RWPE1 (cell line): Measurements from ENCODE around the gene FUT7.
A peak's percentile ranks its signal among the peaks of the same experiment; 100 is the strongest.

ENCODE experiments used
- CTCF ChIA-PET: fragments of 350-600 bp; sonication (Branson Sonifier 250); formaldehyde crosslinking; extraction: SDS; loops from one replicate; lab custom pipeline; 2021; lab: Yijun Ruan, JAX
- POLR2A ChIA-PET: fragments of 400-600 bp; formaldehyde crosslinking; extraction: SDS; loops from one replicate; lab custom pipeline; 2020; ENCODE audit warnings: antibody characterized with exemption; ENCODE audit not compliant: low non-redundant PET; lab: Yijun Ruan, JAX
- DNase-seq: peaks from one replicate; pipeline ENCODE4 v3.0.0; 2012; ENCODE audit warnings: low spot score
- H3K27ac ChIP-seq: fragments of 450-650 bp; 2 replicates; pipeline ENCODE4 v1.5.1; 2017
- TF ChIP-seq, protein P1 (sequence below): fragments of 450-650 bp; conservative IDR thresholded peaks from 2 replicates; pipeline ENCODE4 v1.5.1; 2017; ENCODE audit warnings: low read depth, mild to moderate bottlenecking

FUT7 gene

DNA sequence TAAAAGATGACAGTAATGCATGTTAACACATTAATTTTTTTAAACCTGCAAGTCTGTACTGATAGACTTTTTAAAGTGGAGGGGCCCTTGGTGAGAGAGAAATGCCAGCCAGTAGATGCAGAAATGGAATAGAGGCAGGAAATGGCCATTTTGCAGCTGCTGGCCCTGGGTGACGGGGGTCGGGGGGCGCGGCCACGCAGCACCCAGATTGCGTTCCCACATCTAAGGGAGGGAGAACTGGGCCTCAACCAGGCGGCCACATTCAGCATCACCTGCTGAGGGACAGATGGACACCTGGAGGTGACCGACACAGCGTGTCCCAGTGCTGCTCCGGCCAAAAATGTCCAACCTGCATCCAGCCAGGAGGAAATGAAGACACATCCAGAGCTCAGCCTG lies 29.2 kb downstream of the FUT7 start:
- ChIA-PET CTCF (interaction anchor here (1.7 to 3.0 kb wide), 2 partner anchors 27 to 33 kb away, joined by 7 to 16 read pairs; no protein-coding TSS in a partner anchor), POLR2A (no interaction called here)
- H3K27ac ChIP-seq = peak overlapping the region; percentile 10
- TF ChIP-seq, protein P1, sequence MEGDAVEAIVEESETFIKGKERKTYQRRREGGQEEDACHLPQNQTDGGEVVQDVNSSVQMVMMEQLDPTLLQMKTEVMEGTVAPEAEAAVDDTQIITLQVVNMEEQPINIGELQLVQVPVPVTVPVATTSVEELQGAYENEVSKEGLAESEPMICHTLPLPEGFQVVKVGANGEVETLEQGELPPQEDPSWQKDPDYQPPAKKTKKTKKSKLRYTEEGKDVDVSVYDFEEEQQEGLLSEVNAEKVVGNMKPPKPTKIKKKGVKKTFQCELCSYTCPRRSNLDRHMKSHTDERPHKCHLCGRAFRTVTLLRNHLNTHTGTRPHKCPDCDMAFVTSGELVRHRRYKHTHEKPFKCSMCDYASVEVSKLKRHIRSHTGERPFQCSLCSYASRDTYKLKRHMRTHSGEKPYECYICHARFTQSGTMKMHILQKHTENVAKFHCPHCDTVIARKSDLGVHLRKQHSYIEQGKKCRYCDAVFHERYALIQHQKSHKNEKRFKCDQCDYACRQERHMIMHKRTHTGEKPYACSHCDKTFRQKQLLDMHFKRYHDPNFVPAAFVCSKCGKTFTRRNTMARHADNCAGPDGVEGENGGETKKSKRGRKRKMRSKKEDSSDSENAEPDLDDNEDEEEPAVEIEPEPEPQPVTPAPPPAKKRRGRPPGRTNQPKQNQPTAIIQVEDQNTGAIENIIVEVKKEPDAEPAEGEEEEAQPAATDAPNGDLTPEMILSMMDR = no peak
- no peak for DNase-seq

DNA sequence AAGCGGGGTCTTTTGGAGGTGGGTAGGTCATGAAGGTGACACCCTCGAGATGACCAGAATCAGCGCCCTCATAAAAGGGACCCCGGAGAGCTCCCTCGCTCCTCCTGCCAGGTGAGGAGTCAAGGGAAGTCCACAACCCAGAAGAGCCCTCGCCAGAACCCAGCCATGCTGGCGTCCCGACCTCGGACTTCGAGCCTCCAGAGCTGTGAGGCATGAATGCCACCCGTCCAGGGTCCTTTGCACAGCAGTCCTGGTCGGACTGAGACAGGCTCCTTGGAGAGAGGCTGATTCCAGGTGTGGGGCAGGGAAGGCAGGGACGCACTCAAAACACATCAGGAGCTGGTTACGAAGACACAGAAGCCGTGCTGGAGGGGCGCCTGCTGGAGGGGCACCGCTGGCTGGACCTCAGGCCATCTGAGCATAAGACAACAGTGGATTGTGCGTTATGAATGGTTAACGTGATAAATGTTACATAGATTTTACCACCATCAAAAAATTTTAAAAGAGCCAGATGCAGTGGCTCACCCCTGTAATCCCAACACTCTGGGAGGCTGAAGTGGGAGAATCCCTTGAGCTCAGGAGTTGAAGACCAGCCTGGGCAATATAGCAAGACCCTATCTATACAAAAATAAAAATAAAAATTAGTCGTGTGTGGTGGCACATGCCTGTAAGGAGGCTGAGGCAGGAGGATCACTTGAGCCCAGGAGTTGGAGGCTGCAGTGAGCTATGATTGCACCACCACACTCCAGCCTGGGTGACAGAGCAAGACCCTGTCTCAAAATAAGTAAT lies 29.8 kb downstream of the FUT7 start:
- ChIA-PET POLR2A (no interaction called here), CTCF (interaction anchor here (0.7 to 3.0 kb wide), 3 partner anchors 27 to 44 kb away, joined by 4 to 16 read pairs (median 7); partner anchors contain the start of gene NPDC1)
- DNase-seq = no peak
- TF ChIP-seq, protein P1 = no peak
- H3K27ac ChIP-seq = peak overlapping the region; percentile 10; the same call in 1 of the 2 replicates

DNA sequence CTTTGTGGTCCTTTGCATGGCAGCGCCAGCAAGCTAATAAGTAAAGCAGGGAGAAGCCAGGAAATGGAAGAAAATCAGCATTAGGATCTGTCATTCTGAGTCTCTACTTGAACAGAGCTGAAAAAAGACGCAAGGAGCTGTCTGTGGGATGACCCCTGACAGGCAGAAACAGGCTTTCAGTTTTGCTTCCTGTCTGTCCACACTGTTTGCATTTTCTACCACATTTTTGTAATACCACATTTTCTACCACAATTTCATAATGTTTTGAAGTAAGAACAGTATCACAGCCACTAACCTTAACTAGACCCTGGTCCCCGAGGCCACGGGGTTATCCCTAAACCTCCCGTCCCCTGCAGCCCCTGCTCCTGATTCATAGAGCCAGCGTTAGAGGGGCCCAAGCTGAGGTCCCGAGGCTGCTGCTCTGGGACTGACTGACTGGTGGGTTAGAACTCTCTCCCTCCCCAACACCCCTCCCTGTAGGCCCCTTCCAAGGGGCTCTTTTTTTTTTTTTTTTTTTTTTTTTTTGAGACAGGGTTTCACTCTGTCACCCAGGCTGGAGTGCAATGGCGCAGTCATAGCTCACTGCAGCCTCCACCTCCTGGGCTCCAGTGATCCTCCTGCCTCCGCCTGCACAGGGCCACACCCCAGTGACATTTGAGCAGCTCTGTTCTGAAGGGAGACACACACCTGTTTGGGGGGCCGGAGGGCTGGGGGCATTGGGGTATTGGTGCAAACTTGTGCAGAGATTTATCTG lies 31.5 kb downstream of the FUT7 start:
- DNase-seq = no peak
- TF ChIP-seq, protein P1 = no peak
- POLR2A ChIA-PET = interaction anchor here (0.6 to 1.4 kb wide), 2 partner anchors 8 to 224 kb away, joined by 4 to 5 read pairs; partner anchors contain the start of gene PAXX
- CTCF ChIA-PET = interaction anchor here (0.6 to 3.0 kb wide), 5 partner anchors 29 to 56 kb away, joined by 3 to 16 read pairs (median 4); partner anchors contain the start of gene FBXW5
- peak overlapping the region; percentile 93 for H3K27ac ChIP-seq

DNA sequence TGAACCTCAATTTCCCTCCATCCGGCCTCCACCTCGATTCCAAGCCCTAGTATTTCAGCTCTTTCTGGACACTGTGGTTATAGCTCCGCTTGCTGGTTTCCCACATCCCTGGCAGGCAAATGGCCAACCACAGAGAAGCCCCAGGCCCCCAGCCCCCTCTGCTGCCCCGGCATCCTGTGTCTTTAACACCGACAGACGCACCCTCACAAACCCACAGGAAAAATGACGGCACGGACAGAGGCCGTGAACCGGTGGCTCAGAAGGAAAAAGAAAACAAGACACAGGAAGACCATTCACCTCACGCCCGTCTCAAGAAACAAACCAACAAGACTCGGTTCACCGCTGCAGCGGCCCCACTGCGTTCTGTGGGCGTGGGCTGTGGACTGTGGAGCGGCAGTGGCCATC lies 34.1 kb downstream of the FUT7 start:
- TF ChIP-seq, protein P1 = no peak
- ChIA-PET CTCF (no interaction called here), POLR2A (no interaction called here)
- DNase-seq = no peak
- peak overlapping the region; percentile 93 for H3K27ac ChIP-seq

DNA sequence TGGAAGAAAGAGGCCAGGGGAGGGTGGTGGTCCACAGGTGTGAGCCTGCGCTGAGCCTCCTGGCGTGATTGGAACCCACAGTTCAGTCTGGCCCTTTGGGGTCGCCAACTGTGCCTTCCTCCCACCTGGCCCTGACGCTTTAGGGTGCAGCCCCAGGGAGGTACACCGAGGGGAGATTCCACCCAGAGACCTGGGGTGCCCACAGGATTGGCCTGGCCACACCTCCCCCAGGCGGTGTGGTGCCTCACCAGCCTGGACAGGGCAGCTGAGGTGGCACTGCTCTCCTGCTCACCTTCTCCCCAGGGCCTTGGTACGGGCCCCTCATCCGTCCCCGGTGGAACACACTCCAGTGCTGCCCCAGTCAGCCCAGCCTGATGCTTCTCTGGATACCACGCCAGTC lies 34.5 kb downstream of the FUT7 start:
- ChIA-PET POLR2A (no interaction called here), CTCF (interaction anchor here (0.6 to 2.0 kb wide), 3 partner anchors 22 to 38 kb away, joined by 3 to 8 read pairs (median 5); no protein-coding TSS in a partner anchor)
- DNase-seq = no peak
- peak overlapping the region; percentile 93 for H3K27ac ChIP-seq
- TF ChIP-seq, protein P1 = no peak
